ENCODE measurements around the gene ERP27.

GRCh38 chr12:14941369-14941768 is 3.0 kb upstream of the ERP27 start:
- TF ChIP-seq CTCF (IDR thresholded peaks at IDR 0.05): no peak
- TF ChIP-seq EP300 (IDR thresholded peaks at IDR 0.05): no peak
- no peak for TF ChIP-seq POLR2A (IDR thresholded peaks at IDR 0.05)
- no peak for TF ChIP-seq POLR2AphosphoS5 (IDR thresholded peaks at IDR 0.05)
